ENCODE measurements around the gene RRP1B. TPM values are rescaled to one million over a fixed set of nuclear protein-coding genes. Genes with fewer than 3 reads are reported as not detected.

RRP1B gene
- total and polyA plus RNA-seq, 2 of the 13 experiments (the other 11 are each of a cell fraction or from before 2014, with no cell fraction given) = 16.3 to 46.2 TPM

GRCh38 chr21:43662286-43662685 lies 2.9 kb downstream of the RRP1B start:
- Histone ChIP-seq H3K79me2 (ENCODE audit: insufficient read depth, low read length) (peaks cover 67% of the 10 kb centered on the region), H2AFZ (ENCODE audit: low read length) (no peak overlapping the region), H3K27ac (ENCODE audit: extremely low read length, insufficient read depth, low read length) (no peak overlapping the region), H3K4me1 (ENCODE audit: insufficient read depth, low read length) (peaks cover 38% of the 10 kb centered on the region), H3K36me3 (replicated peaks in 1 of 2; ENCODE audit: control insufficient read depth in 1 of 2, insufficient read depth in 2 of 2, low read length in 2 of 2) (peaks cover 10 to 46% of the 10 kb centered on the region in 2 experiments; a peak in 4 of 5 replicates), H3K9ac (ENCODE audit: insufficient read depth, low read depth, low read length) (no peak overlapping the region; the same call in 1 of the 2 replicates), H3K27me3 (ENCODE audit: control insufficient read depth in 1 of 2, insufficient read depth in 2 of 2, low read length in 2 of 2) (no peaks in the 10 kb centered on the region), H3K9me3 (ENCODE audit: low read length) (no peaks in the 10 kb centered on the region), H3K4me3 (replicated peaks in 1 of 3; ENCODE audit: insufficient read depth in 1 of 3, low read depth in 2 of 3, low read length in 3 of 3) (no peak overlapping the region), H3K4me2 (ENCODE audit: low read depth, low read length) (0 out of 2 replicates have a peak overlapping the region, but pooled peaks have one; percentile 85), H4K20me1 (ENCODE audit: insufficient read depth, low read length) (no peaks in the 10 kb centered on the region)
- BruUV-seq (replicated peaks) = no TSS peak
- 83% methylated on average over 6 of the region's 6 CpGs for WGBS (ENCODE audit: low lambda C conversion rate)
- DNase-seq (ENCODE audit: low spot score) (no peak), FAIRE-seq (no peak), ATAC-seq (no peak)
- in situ Hi-C loops (cut with HindIII; ENCODE audit: extremely low pct_ligation_motif_present, low pct_unique_long_range_greater_than_20kb) = no loop called here
- TF ChIP-seq GATAD2A (CRISPR knock-in tag; IDR thresholded peaks at IDR 0.05) = no peak
- POLR2A ChIA-PET = no interaction called here
- CTCF ChIA-PET (ENCODE audit: low intra/inter-chr PET ratio, low total read pairs) = no interaction called here
- intact Hi-C loops (cut with micrococcal nuclease; ENCODE audit: unreplicated experiment) = no loop called here

- Histone ChIP-seq H3K4me1 (ENCODE audit: insufficient read depth, low read length) (peaks cover 46% of the 10 kb centered on the region), H2AFZ (ENCODE audit: low read length) (no peak overlapping the region), H3K36me3 (replicated peaks in 1 of 2; ENCODE audit: control insufficient read depth in 1 of 2, insufficient read depth in 2 of 2, low read length in 2 of 2) (peaks cover 10 to 46% of the 10 kb centered on the region in 2 experiments; a peak in 4 of 5 replicates), H3K9ac (ENCODE audit: insufficient read depth, low read depth, low read length) (no peak overlapping the region), H3K9me3 (ENCODE audit: low read length) (no peaks in the 10 kb centered on the region), H3K4me3 (replicated peaks in 1 of 3; ENCODE audit: insufficient read depth in 1 of 3, low read depth in 2 of 3, low read length in 3 of 3) (no peak overlapping the region), H3K27me3 (ENCODE audit: control insufficient read depth in 1 of 2, insufficient read depth in 2 of 2, low read length in 2 of 2) (no peaks in the 10 kb centered on the region), H3K27ac (ENCODE audit: extremely low read length, insufficient read depth, low read length) (no peak overlapping the region), H4K20me1 (ENCODE audit: insufficient read depth, low read length) (peaks cover 2% of the 10 kb centered on the region; the same call in 1 of the 2 replicates), H3K79me2 (ENCODE audit: insufficient read depth, low read length) (peaks cover 73% of the 10 kb centered on the region), H3K4me2 (ENCODE audit: low read depth, low read length) (no peak overlapping the region)
- ChIA-PET CTCF (ENCODE audit: low intra/inter-chr PET ratio, low total read pairs) (no interaction called here), POLR2A (no interaction called here)
- in situ Hi-C loops (cut with HindIII; ENCODE audit: extremely low pct_ligation_motif_present, low pct_unique_long_range_greater_than_20kb) = no loop called here
- WGBS (ENCODE audit: low lambda C conversion rate) = 95% methylated on average over 9 of the region's 9 CpGs
- intact Hi-C loops (cut with micrococcal nuclease; ENCODE audit: unreplicated experiment) = no loop called here
- DNase-seq (ENCODE audit: low spot score) (no peak), FAIRE-seq (no peak), ATAC-seq (no peak)
- no TSS peak for BruUV-seq (replicated peaks)
- no peak for TF ChIP-seq TEAD3 (CRISPR knock-in tag; optimal IDR thresholded peaks at IDR 0.05; ENCODE audit: borderline replicate concordance)
- no peak for TF ChIP-seq SNRNP70 (IDR thresholded peaks at IDR 0.05; ENCODE audit: low read depth, low read length)
- no peak for TF ChIP-seq CENPBD1 (CRISPR knock-in tag; IDR thresholded peaks at IDR 0.05; ENCODE audit: borderline replicate concordance, low read depth)
- no peak for TF ChIP-seq POGZ (CRISPR knock-in tag; IDR thresholded peaks at IDR 0.05)
- no peak for TF ChIP-seq ZNF577 (CRISPR knock-in tag; IDR thresholded peaks at IDR 0.05; ENCODE audit: borderline replicate concordance, low read depth)
- no peak for TF ChIP-seq ZNF749 (CRISPR knock-in tag; IDR thresholded peaks at IDR 0.05; ENCODE audit: borderline replicate concordance)
- TF ChIP-seq MAZ (IDR thresholded peaks at IDR 0.05; ENCODE audit: borderline replicate concordance, low read depth, low read length) = no peak
- TF ChIP-seq MAZ (CRISPR knock-in tag; IDR thresholded peaks at IDR 0.05; ENCODE audit: low read depth) = no peak
- TF ChIP-seq NFATC3 (CRISPR knock-in tag; IDR thresholded peaks at IDR 0.05) = no peak
- no peak for TF ChIP-seq GABPA (IDR thresholded peaks at IDR 0.05; ENCODE audit: low read depth, low read length)
- TF ChIP-seq GABPA (CRISPR knock-in tag; IDR thresholded peaks at IDR 0.05; ENCODE audit: low read depth) = no peak
- no peak for TF ChIP-seq ZNF280B (CRISPR knock-in tag; IDR thresholded peaks at IDR 0.05; ENCODE audit: borderline replicate concordance)
- no peak for TF ChIP-seq ZFP36 (IDR thresholded peaks at IDR 0.05; ENCODE audit: borderline replicate concordance, low read depth, low read length, partially characterized antibody)
- TF ChIP-seq HNRNPUL1 (IDR thresholded peaks at IDR 0.05; ENCODE audit: low read depth, low read length) = no peak
- TF ChIP-seq TRAFD1 (CRISPR knock-in tag; IDR thresholded peaks at IDR 0.05; ENCODE audit: borderline replicate concordance) = no peak
- TF ChIP-seq MIER2 (CRISPR knock-in tag; IDR thresholded peaks at IDR 0.05) = no peak
Observed at GRCh38 chr21:43663033-43663432, 3.7 kb downstream of the RRP1B start.
